Measurements from ENCODE around the gene UCK2.

DNA sequence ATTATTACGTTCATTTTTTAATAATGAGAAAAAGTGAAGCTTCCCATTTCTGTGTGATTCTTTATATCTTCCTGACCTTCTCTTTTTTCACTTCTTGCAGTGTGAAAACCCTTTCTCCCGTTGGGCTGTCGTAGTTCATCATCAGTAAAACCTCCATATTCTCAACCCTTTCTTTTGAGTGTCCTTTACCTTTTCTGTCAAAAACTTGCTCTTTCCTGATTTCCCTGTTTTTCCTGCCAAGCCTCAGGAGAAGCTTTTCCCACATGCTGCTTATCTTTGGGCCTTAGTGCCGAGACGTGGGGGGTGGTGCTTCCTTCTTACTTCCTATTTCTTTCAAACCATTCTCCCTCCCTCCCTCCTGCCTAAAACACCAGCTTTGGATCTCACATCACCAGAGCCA, 46.1 kb downstream of the UCK2 start:
- TF ChIP-seq, protein P1, sequence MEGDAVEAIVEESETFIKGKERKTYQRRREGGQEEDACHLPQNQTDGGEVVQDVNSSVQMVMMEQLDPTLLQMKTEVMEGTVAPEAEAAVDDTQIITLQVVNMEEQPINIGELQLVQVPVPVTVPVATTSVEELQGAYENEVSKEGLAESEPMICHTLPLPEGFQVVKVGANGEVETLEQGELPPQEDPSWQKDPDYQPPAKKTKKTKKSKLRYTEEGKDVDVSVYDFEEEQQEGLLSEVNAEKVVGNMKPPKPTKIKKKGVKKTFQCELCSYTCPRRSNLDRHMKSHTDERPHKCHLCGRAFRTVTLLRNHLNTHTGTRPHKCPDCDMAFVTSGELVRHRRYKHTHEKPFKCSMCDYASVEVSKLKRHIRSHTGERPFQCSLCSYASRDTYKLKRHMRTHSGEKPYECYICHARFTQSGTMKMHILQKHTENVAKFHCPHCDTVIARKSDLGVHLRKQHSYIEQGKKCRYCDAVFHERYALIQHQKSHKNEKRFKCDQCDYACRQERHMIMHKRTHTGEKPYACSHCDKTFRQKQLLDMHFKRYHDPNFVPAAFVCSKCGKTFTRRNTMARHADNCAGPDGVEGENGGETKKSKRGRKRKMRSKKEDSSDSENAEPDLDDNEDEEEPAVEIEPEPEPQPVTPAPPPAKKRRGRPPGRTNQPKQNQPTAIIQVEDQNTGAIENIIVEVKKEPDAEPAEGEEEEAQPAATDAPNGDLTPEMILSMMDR (IDR thresholded peaks at IDR 0.05): no peak
- no peak for TF ChIP-seq EZH2 (IDR thresholded peaks at IDR 0.05; ENCODE audit: borderline replicate concordance, insufficient read depth, low read depth, low read length, poor library complexity, severe bottlenecking)

Data from B cell (primary cell).